Activated CD8-positive, alpha-beta T cell treated with anti-CD3 and anti-CD28 coated beads for 36 hours (primary cell): ENCODE data around the gene KCNMA1. TPM values are rescaled to one million over a fixed set of nuclear protein-coding genes. Genes with fewer than 3 reads are reported as not detected.

ENCODE experiments used
- ATAC-seq: fragments of 200-7000 bp; cut with Tn5 transposase; one replicate; pipeline ENCODE4 v1.10.0; 2021; ENCODE audit warnings: mild to moderate bottlenecking, moderate library complexity
- CTCF ChIA-PET: fragments of 350-600 bp; sonication (Branson Sonifier 250); formaldehyde crosslinking; loops from one replicate; lab custom pipeline; 2021; ENCODE audit warnings: antibody characterized with exemption; lab: Charles Lee
- POLR2A ChIA-PET: fragments of 350-600 bp; sonication (Branson Sonifier 250); formaldehyde crosslinking; loops from one replicate; lab custom pipeline; 2021; ENCODE audit warnings: antibody characterized with exemption; lab: Charles Lee
- DNase-seq: peaks from one replicate; pipeline ENCODE4 v3.0.0-alpha.2; 2020
- H3K27ac Mint-ChIP-seq: one replicate; pipeline ENCODE4 v1.8.0; 2021; ENCODE audit warnings: mild to moderate bottlenecking, mixed read lengths
- H3K27me3 Mint-ChIP-seq: one replicate; pipeline ENCODE4 v1.8.0; 2021; ENCODE audit warnings: mixed read lengths
- H3K36me3 Mint-ChIP-seq: one replicate; pipeline ENCODE4 v1.8.0; 2021; ENCODE audit warnings: low read depth, mixed read lengths
- H3K4me1 Mint-ChIP-seq: one replicate; pipeline ENCODE4 v1.8.0; 2021; ENCODE audit warnings: low read depth, mixed read lengths
- H3K4me3 Mint-ChIP-seq: one replicate; pipeline ENCODE4 v1.8.0; 2021; ENCODE audit warnings: mild to moderate bottlenecking, moderate library complexity, mixed read lengths
- H3K9me3 Mint-ChIP-seq: one replicate; pipeline ENCODE4 v1.8.0; 2021; ENCODE audit warnings: mixed read lengths
- intact Hi-C: fragments of 100-400 bp; cut with micrococcal nuclease; formaldehyde crosslinking; loops from one replicate; pipeline ENCODE4 v1.10.0; 2022
- total RNA-seq, 2 experiments: library from RNA; stranded (reverse); gene quantifications; one replicate each; pipeline ENCODE4 v1.2.3, GENCODE V29; 2021
- TF ChIP-seq, protein P1 (sequence below): fragments of 200-600 bp; IDR thresholded peaks from one replicate; pipeline ENCODE4 v1.8.0; 2022; ENCODE audit warnings: antibody characterized with exemption, mild to moderate bottlenecking

KCNMA1 gene
- total RNA-seq, 2 experiments from 2014 or later: 0.18 TPM; not detected in 1

GRCh38 chr10:76973091-76974016 is 664.3 kb downstream of the KCNMA1 start:
- H3K4me1 Mint-ChIP-seq: no peaks in the 10 kb centered on the region
- ChIA-PET CTCF (interaction anchor here (2.9 kb wide), 1 partner anchor 12 kb away, joined by 11 read pairs; no protein-coding TSS in a partner anchor), POLR2A (no interaction called here)
- H3K27me3 Mint-ChIP-seq: peaks cover 2% of the 10 kb centered on the region
- no peaks in the 10 kb centered on the region for H3K9me3 Mint-ChIP-seq
- no peak for ATAC-seq
- no peak overlapping the region for H3K4me3 Mint-ChIP-seq
- H3K36me3 Mint-ChIP-seq: no peaks in the 10 kb centered on the region
- no peak for DNase-seq
- TF ChIP-seq, protein P1, sequence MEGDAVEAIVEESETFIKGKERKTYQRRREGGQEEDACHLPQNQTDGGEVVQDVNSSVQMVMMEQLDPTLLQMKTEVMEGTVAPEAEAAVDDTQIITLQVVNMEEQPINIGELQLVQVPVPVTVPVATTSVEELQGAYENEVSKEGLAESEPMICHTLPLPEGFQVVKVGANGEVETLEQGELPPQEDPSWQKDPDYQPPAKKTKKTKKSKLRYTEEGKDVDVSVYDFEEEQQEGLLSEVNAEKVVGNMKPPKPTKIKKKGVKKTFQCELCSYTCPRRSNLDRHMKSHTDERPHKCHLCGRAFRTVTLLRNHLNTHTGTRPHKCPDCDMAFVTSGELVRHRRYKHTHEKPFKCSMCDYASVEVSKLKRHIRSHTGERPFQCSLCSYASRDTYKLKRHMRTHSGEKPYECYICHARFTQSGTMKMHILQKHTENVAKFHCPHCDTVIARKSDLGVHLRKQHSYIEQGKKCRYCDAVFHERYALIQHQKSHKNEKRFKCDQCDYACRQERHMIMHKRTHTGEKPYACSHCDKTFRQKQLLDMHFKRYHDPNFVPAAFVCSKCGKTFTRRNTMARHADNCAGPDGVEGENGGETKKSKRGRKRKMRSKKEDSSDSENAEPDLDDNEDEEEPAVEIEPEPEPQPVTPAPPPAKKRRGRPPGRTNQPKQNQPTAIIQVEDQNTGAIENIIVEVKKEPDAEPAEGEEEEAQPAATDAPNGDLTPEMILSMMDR: no peak
- no peak overlapping the region for H3K27ac Mint-ChIP-seq
- intact Hi-C loops: no loop called here

GRCh38 chr10:76972541-76972940 is 665.1 kb downstream of the KCNMA1 start:
- H3K9me3 Mint-ChIP-seq: no peaks in the 10 kb centered on the region
- intact Hi-C loops: no loop called here
- no peak overlapping the region for H3K27ac Mint-ChIP-seq
- DNase-seq: no peak
- H3K27me3 Mint-ChIP-seq: peaks cover 2% of the 10 kb centered on the region
- ChIA-PET CTCF (no interaction called here), POLR2A (interaction anchor here (0.6 kb wide), 1 partner anchor 206 kb away, joined by 3 read pairs; no protein-coding TSS in a partner anchor)
- no peaks in the 10 kb centered on the region for H3K4me1 Mint-ChIP-seq
- H3K4me3 Mint-ChIP-seq: no peak overlapping the region
- ATAC-seq: no peak
- TF ChIP-seq, protein P1: no peak
- H3K36me3 Mint-ChIP-seq: no peaks in the 10 kb centered on the region

DNA sequence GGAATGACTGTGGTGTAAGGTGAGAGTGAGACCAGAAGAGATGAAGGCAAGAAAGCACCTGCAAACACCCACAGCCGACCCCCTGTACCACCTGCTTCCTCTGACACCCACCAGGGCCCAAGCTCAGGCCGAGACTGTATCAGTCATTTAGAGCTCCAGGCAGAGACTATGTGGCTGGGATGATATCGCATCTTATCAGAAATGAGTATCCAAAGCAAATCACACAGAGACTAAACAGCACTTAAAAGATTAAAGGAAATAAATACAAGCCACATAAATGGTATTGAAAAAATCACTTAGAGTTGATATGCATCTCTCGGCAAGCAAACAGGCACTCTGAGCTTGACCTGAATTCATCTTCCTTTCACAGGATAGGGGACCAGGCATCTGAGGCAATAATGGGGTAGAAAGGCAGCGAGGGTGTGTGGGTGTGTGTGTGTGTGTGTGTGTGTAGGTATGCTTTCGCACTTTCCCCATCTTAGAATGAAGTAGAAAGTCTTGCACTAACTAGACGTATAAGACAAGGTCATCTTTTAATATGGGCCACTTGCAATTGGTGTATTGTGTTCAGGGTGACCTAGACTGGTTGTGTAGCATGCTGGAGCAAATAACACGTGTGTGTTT is 665.9 kb downstream of the KCNMA1 start:
- ATAC-seq (no peak), DNase-seq (no peak)
- TF ChIP-seq, protein P1: no peak
- CTCF ChIA-PET: no interaction called here
- Mint-ChIP-seq H3K27ac (no peak overlapping the region), H3K36me3 (no peaks in the 10 kb centered on the region), H3K9me3 (no peaks in the 10 kb centered on the region), H3K27me3 (peaks cover 4% of the 10 kb centered on the region), H3K4me1 (no peaks in the 10 kb centered on the region), H3K4me3 (no peak overlapping the region)
- intact Hi-C loops: no loop called here
- POLR2A ChIA-PET: no interaction called here

GRCh38 chr10:76970711-76971519 is 666.7 kb downstream of the KCNMA1 start:
- DNase-seq (no peak), ATAC-seq (no peak)
- TF ChIP-seq, protein P1: no peak
- CTCF ChIA-PET: no interaction called here
- Mint-ChIP-seq H3K4me1 (no peaks in the 10 kb centered on the region), H3K36me3 (no peaks in the 10 kb centered on the region), H3K4me3 (no peak overlapping the region), H3K27me3 (peaks cover 6% of the 10 kb centered on the region), H3K9me3 (no peaks in the 10 kb centered on the region), H3K27ac (no peak overlapping the region)
- POLR2A ChIA-PET: no interaction called here
- intact Hi-C loops: no loop called here
